GM19043 (cell line): ENCODE measurements around the gene OBP2B.
"Not testable (repeated sequence)": the region's sequence is repeated elsewhere in the genome, so short reads cannot be mapped to it uniquely, and the experiment has no call there.

Experiments used
- ATAC-seq: cut with Tn5 transposase; IDR thresholded peaks from one replicate; pipeline ENCODE4 v1.9.1; 2021; ENCODE audit warnings: low read depth; ENCODE audit not compliant: unreplicated experiment

The OBP2B gene

DNA sequence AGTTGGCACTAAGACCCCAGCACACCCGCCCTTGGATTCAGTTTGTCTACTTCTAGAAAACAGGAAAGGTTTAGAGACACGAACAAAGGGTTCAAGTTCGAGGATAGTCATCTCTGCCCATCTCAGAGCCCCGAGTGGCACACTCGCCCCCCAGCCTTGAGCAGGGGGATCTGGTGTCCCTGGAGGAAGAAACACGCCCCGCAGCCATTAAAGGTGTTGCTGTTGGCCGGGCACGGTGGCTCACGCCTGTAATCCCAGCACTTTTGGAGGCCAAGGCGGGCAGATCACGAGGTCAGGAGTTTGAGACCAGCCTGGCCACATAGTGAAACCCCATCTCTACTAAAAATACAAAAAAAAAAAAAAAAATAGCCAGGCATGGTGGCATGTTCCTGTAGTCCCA, 39.4 kb downstream of the OBP2B start:
- not testable (repeated sequence) for ATAC-seq

- no peak for ATAC-seq
These were observed 39.9 kb downstream of the OBP2B start for GRCh38 chr9:133169102-133169501.

DNA sequence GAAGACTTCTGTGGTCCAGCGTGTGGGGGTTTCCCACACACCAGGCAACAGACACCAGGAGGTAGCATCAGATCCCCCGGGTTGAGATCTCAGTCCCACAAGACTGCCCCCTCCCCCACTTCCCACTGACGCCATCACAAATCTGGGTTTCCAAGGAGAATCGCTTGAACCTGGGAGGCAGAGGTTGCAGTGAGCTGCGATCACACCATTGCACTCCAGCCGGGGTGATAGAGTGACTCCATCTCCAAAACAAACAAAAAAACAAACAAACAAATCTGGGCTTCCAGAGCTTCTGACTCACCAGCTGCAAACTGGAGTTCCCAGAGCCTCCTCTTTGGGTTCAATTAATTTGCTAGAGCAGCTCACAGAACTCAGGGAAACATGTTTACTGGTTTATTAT, 40.6 kb downstream of the OBP2B start:
- no peak for ATAC-seq

DNA sequence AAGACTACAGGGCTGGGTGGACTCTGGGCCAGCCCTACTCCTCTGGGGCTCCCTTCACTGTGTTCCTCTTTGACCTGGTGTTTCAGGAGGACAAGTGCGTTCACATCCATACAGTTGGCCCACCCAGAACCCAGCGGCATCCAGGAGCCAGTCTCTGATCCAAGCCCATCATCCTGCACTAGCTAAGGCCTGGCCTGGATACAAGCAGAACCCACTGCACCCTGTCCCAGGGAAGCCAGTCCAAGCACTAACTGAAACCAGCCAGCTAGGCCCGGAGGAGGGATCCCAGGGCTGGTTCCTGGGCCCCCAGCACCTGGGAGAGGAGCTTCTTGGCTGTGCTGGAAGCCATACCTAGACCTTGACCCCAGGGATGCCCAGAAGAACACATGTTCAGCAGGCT, 41.3 kb downstream of the OBP2B start:
- no peak for ATAC-seq

DNA sequence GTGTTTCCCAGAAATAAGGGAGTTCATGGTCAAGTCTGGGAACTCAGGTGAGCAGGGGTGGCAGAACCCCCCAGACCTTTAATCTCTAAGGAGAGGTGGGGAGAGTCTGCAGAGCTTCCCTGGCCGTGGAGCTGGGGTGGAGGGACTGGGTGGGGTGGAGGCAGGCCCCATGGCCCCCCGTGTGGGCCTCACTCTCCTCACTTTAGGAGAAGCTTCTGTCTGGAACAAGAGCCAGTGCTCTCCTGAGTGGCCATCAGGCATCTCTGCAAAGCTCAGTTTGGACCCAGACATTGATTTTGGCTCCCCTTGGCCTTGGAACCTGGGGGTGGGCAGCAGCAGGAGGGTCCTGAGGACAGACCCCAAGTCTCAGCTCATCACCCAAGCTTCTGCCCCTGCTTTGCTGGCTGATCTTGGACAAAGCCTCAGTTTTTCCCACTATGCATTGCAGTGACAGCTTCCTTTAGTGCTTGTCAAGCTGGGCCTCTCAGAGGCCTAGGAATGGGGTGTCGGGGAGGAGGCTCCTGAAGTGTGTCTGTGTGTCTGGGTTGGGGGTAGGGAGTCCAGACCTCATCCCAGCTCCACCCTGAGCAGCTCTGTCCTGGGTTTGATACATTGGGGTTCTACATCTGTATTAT, 41.8 kb downstream of the OBP2B start:
- ATAC-seq, result no peak

DNA sequence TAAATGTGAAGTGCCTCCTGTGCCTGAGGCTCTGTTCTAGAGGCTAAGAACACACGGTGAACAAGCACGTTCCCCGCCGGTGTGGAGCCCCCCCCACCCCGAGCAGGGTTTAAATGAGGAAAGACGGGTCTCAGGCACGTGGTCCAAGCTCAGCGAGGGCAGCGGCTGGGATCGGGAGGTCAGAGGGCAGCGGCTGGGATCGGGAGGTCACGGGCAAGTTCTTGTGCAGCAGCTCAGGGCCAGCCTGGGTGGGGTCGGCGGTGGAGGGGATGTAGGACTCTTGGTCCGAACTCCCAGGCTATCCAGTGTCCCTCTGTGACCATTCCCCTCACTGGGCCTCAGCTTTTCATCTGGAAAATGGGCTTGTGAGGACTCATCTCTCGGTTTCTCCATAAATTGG, 42.7 kb downstream of the OBP2B start:
- no peak for ATAC-seq

GRCh38 chr9:133165452-133165730, 43.7 kb downstream of the OBP2B start:
- no peak for ATAC-seq

- no peak for ATAC-seq
These were observed 44.9 kb downstream of the OBP2B start for GRCh38 chr9:133164191-133164590.

GRCh38 chr9:133163504-133164172, 45.4 kb downstream of the OBP2B start, which contains the start of gene GBGT1:
TSS of gene GBGT1 (minus strand) at chr9:133163914. CDS start at chr9:133162412, 1,502 bp downstream.
- ATAC-seq, result no peak

- no peak for ATAC-seq
These were observed 46.1 kb downstream of the OBP2B start for GRCh38 chr9:133162861-133163503.

DNA sequence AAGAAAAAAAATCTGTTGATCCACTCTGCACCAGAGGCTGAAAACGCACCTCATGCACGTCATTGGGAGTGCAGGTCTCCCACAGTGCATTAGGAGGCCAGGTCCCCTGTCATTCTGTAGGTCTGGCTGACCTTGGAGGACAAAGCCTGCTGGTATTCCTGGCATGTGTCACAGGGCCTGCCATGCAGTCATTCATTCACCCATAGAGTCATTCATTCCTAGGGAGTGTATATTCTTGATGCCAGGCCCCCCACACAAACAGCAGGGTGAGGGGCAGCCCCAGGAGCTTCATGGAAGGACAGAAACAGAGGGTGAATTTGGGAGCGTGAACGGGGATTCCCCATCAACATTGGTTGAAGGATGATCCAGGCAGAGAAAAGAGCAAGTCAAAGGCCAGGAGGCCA, 47.5 kb downstream of the OBP2B start:
- ATAC-seq, result no peak

DNA sequence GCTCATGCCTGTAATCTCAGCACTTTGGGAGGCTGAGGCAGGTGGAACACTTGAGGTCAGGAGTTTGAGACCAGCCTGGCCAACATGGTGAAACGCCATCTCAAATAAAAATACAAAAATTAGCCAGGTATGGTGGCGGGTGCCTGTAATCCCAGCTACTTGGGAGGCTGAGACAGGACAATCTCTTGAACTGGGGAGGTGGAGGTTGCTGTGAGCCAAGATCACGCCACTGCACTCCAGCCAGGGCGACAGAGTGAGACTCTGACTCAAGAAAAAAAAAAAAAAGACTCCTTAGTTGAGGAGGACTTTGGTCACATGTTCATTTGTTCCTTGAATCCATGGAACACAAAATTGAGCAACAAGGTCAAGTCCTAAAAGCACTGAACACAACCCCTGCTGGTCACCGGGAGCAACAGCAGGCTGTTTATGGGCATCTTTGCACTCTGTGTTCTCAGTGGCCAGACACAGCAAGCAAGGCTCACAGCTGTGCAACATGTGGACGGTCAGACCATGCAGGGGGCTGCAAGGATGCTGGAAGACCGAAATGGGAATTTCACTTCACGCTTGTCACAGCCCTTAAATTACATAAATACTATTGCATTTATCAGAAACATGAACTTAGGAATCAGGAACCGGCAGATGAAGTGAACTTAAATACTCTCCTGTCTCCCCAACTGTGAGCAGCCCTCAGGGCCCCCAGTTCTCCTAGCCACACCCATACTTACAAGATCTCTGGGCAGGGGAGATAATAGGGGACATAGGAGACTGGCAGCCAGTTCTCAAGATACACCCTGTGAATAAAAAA, 48.1 kb downstream of the OBP2B start:
- ATAC-seq, result no peak

DNA sequence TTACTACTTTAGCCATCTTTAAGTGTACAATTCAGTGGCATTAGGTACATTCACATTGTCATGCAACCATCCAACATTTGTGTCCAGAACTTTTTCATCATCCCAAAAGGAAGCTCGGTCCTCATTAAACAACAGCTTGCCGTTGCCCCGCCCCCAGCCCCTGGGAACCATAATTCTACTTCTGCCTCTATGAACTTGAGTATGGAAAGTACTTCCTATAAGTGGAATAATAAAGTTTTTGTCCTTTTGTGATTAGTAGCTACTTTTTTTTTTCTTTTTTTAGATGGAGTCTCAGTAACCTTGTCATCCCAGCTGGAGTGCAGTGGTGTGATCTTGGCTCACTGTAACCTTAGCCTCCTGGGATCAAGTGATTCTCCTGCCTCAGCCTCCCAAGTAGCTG, 50.4 kb downstream of the OBP2B start:
- ATAC-seq, result no peak
